ENCODE results near the gene NXF3. TPM values are rescaled to one million over a fixed set of nuclear protein-coding genes. Genes with fewer than 3 reads are reported as not detected.
"Not testable (repeated sequence)": the region's sequence is repeated elsewhere in the genome, so short reads cannot be mapped to it uniquely, and the experiment has no call there.

NXF3 gene
- 0.05 TPM for total RNA-seq
- 0.68 TPM for polyA plus RNA-seq
- long read RNA-seq, donor 1: 0 reads
- long read RNA-seq, donor 2, partial matches to known transcripts: 135 of 141 reads
- long read RNA-seq, donor 2, other reads (novel, unspliced or antisense): 6 of 141 reads
- long read RNA-seq, donor 3, partial matches to known transcripts: 272 of 272 reads
- long read RNA-seq, donor 3, other reads (novel, unspliced or antisense): 0 of 272 reads
- long read RNA-seq, donor 4, partial matches to known transcripts: 161 of 161 reads
- long read RNA-seq, donor 4, other reads (novel, unspliced or antisense): 0 of 161 reads
- long read RNA-seq, donor 5: 0 reads
- long read RNA-seq, donor 6, partial matches to known transcripts: 67 of 72 reads
- long read RNA-seq, donor 6, other reads (novel, unspliced or antisense): 5 of 72 reads
- long read RNA-seq, donor 7: 0 reads
- long read RNA-seq, donor 8, partial matches to known transcripts: 23 of 23 reads
- long read RNA-seq, donor 8, other reads (novel, unspliced or antisense): 0 of 23 reads
- long read RNA-seq, donor 9: 0 reads
- long read RNA-seq, donor 10, partial matches to known transcripts: 239 of 250 reads
- long read RNA-seq, donor 10, other reads (novel, unspliced or antisense): 11 of 250 reads

- H3K27me3 ChIP-seq (ENCODE audit: control insufficient read depth in 2 of 2, insufficient read depth in 1 of 2, low read length in 1 of 2): no peaks in the 10 kb centered on the region
- 83% methylated on average over 5 of the region's 5 CpGs for WGBS
- no peaks in the 10 kb centered on the region for H3K36me3 ChIP-seq (ENCODE audit: control insufficient read depth in 2 of 2, insufficient read depth in 2 of 2, low read length in 1 of 2)
- no peak within 1 kb of the TSS for H3K4me3 ChIP-seq (ENCODE audit: low read length in 2 of 2)
- no peak for DNase-seq (ENCODE audit: low read depth in 6 of 9, low spot score in 9 of 9)
- H3K27ac ChIP-seq (ENCODE audit: low read depth in 1 of 2, low read length in 1 of 2): no peak within 1 kb of the TSS
- H3K4me1 ChIP-seq (ENCODE audit: control insufficient read depth in 2 of 2, insufficient read depth in 2 of 2, low read length in 2 of 2): no peaks in the 10 kb centered on the region
- no peaks in the 10 kb centered on the region for H3K9me3 ChIP-seq (ENCODE audit: control insufficient read depth in 2 of 2, insufficient read depth in 1 of 2, low read length in 1 of 2)
Observed at GRCh38 chrX:103092942-103093341, at the start of gene NXF3. Gene NXF3 (minus strand): TSS chrX:103093143. CDS start chrX:103093023, 120 bp downstream.

DNA sequence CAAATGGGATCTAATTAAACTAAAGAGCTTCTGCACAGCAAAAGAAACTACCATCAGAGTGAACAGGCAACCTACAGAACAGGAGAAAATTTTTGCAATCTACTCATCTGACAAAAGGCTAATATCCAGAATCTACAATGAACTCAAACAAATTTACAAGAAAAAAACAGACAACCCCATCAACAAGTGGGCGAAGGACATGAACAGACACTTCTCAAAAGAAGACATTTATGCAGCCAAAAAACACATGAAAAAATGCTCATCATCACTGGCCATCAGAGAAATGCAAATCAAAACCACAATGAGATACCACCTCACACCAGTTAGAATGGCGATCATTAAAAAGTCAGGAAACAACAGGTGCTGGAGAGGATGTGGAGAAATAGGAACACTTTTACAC, 43.6 kb upstream of the NXF3 start:
- not testable (repeated sequence) for H3K36me3 ChIP-seq (ENCODE audit: control insufficient read depth in 2 of 2, insufficient read depth in 2 of 2, low read length in 1 of 2); DNase-seq (ENCODE audit: low read depth in 6 of 9, low spot score in 9 of 9); H3K9me3 ChIP-seq (ENCODE audit: control insufficient read depth in 2 of 2, insufficient read depth in 1 of 2, low read length in 1 of 2); H3K4me1 ChIP-seq (ENCODE audit: control insufficient read depth in 2 of 2, insufficient read depth in 2 of 2, low read length in 2 of 2); H3K4me3 ChIP-seq (ENCODE audit: low read length in 2 of 2); H3K27me3 ChIP-seq (ENCODE audit: control insufficient read depth in 2 of 2, insufficient read depth in 1 of 2, low read length in 1 of 2); H3K27ac ChIP-seq (ENCODE audit: low read depth in 1 of 2, low read length in 1 of 2)
- WGBS: 88% methylated on average over 1 of the region's 2 CpGs

DNA sequence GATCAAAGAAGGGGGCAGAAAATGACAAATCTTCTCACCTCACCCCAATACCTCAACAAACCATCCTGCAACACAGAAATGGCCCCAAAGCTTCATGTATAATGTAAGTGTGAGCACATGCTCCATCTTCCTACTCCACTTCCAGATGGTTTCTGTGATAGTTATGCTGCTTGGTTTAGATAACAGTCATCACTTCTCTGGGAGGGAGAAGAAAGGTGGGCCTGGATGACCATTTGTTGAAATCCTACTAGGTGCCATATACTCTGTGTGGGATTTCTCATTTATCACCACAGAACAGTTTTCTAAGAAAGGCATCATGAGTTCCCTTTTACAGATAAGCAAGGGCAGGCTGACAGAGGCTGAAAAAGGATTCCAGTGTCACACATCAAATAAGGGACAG, 31.3 kb upstream of the NXF3 start:
- Histone ChIP-seq H3K4me3 (ENCODE audit: low read length in 2 of 2) (no peak overlapping the region), H3K36me3 (ENCODE audit: control insufficient read depth in 2 of 2, insufficient read depth in 2 of 2, low read length in 1 of 2) (no peaks in the 10 kb centered on the region), H3K27me3 (ENCODE audit: control insufficient read depth in 2 of 2, insufficient read depth in 1 of 2, low read length in 1 of 2) (no peaks in the 10 kb centered on the region), H3K9me3 (ENCODE audit: control insufficient read depth in 2 of 2, insufficient read depth in 1 of 2, low read length in 1 of 2) (no peaks in the 10 kb centered on the region), H3K4me1 (ENCODE audit: control insufficient read depth in 2 of 2, insufficient read depth in 2 of 2, low read length in 2 of 2) (no peaks in the 10 kb centered on the region), H3K27ac (ENCODE audit: low read depth in 1 of 2, low read length in 1 of 2) (no peak overlapping the region)
- DNase-seq (ENCODE audit: low read depth in 6 of 9, low spot score in 9 of 9): no peak

- Histone ChIP-seq H3K4me1 (ENCODE audit: control insufficient read depth in 2 of 2, insufficient read depth in 2 of 2, low read length in 2 of 2) (no peaks in the 10 kb centered on the region), H3K27me3 (ENCODE audit: control insufficient read depth in 2 of 2, insufficient read depth in 1 of 2, low read length in 1 of 2) (no peaks in the 10 kb centered on the region), H3K9me3 (ENCODE audit: control insufficient read depth in 2 of 2, insufficient read depth in 1 of 2, low read length in 1 of 2) (no peaks in the 10 kb centered on the region), H3K36me3 (ENCODE audit: control insufficient read depth in 2 of 2, insufficient read depth in 2 of 2, low read length in 1 of 2) (no peaks in the 10 kb centered on the region), H3K4me3 (ENCODE audit: low read length in 2 of 2) (no peak overlapping the region), H3K27ac (ENCODE audit: low read depth in 1 of 2, low read length in 1 of 2) (no peak overlapping the region)
- 92% methylated on average over 5 of the region's 5 CpGs for WGBS
- DNase-seq (ENCODE audit: low read depth in 6 of 9, low spot score in 9 of 9): no peak
Observed at GRCh38 chrX:103120748-103121147, 27.8 kb upstream of the NXF3 start.

- H3K27ac ChIP-seq (ENCODE audit: low read depth in 1 of 2, low read length in 1 of 2); H3K36me3 ChIP-seq (ENCODE audit: control insufficient read depth in 2 of 2, insufficient read depth in 2 of 2, low read length in 1 of 2); H3K4me3 ChIP-seq (ENCODE audit: low read length in 2 of 2); DNase-seq (ENCODE audit: low read depth in 6 of 9, low spot score in 9 of 9); H3K27me3 ChIP-seq (ENCODE audit: control insufficient read depth in 2 of 2, insufficient read depth in 1 of 2, low read length in 1 of 2); H3K9me3 ChIP-seq (ENCODE audit: control insufficient read depth in 2 of 2, insufficient read depth in 1 of 2, low read length in 1 of 2); H3K4me1 ChIP-seq (ENCODE audit: control insufficient read depth in 2 of 2, insufficient read depth in 2 of 2, low read length in 2 of 2): not testable (repeated sequence)
- 97% methylated on average over 14 of the region's 14 CpGs for WGBS
Observed at GRCh38 chrX:103116970-103117369, 24.0 kb upstream of the NXF3 start.

DNA sequence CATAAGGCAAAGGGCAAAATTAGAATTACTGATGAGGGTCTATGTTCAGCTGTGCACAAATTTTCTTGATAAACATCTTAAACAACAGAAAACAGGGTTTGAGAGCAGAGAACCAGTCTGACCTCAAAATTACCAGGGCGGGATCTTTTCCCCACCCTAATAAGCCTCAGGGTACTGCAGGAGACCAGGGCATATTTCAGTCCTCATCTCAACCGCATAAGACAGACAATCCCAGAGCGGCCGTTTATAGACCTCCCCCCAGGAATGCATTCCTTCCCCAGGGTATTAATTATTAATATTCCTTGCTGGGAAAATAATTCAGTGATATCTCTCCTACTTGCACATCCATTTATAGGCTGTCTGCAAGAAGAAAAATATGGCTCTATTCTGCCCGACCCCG, 16.6 kb upstream of the NXF3 start:
- DNase-seq (ENCODE audit: low read depth in 6 of 9, low spot score in 9 of 9); H3K4me1 ChIP-seq (ENCODE audit: control insufficient read depth in 2 of 2, insufficient read depth in 2 of 2, low read length in 2 of 2); H3K4me3 ChIP-seq (ENCODE audit: low read length in 2 of 2); H3K27me3 ChIP-seq (ENCODE audit: control insufficient read depth in 2 of 2, insufficient read depth in 1 of 2, low read length in 1 of 2); H3K9me3 ChIP-seq (ENCODE audit: control insufficient read depth in 2 of 2, insufficient read depth in 1 of 2, low read length in 1 of 2); H3K27ac ChIP-seq (ENCODE audit: low read depth in 1 of 2, low read length in 1 of 2); H3K36me3 ChIP-seq (ENCODE audit: control insufficient read depth in 2 of 2, insufficient read depth in 2 of 2, low read length in 1 of 2): not testable (repeated sequence)
- 97% methylated on average over 6 of the region's 6 CpGs for WGBS

DNA sequence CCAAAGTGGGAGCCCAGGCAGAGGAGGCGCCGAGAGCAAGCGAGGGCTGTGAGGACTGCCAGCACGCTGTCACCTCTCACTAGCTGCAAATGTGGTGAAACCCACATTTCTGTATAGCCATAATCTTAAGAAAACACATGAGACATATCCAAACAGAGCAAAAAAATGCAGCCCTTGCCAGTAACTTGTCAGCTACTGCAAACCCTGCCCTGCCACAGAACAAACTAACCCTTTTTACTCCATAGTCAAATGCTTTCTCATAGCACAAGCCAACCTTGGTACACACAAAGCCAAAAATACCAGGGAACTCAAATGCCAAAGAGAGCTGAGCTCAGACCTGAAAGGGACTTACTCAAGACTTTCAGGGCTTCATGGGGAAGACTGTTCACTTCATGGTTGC, 14.9 kb upstream of the NXF3 start:
- H3K27me3 ChIP-seq (ENCODE audit: control insufficient read depth in 2 of 2, insufficient read depth in 1 of 2, low read length in 1 of 2): no peaks in the 10 kb centered on the region
- no peaks in the 10 kb centered on the region for H3K4me1 ChIP-seq (ENCODE audit: control insufficient read depth in 2 of 2, insufficient read depth in 2 of 2, low read length in 2 of 2)
- no peak overlapping the region for H3K4me3 ChIP-seq (ENCODE audit: low read length in 2 of 2)
- no peaks in the 10 kb centered on the region for H3K36me3 ChIP-seq (ENCODE audit: control insufficient read depth in 2 of 2, insufficient read depth in 2 of 2, low read length in 1 of 2)
- peaks cover 0 to 5% of the 10 kb centered on the region in 2 donors for H3K9me3 ChIP-seq (ENCODE audit: control insufficient read depth in 2 of 2, insufficient read depth in 1 of 2, low read length in 1 of 2)
- H3K27ac ChIP-seq (ENCODE audit: low read depth in 1 of 2, low read length in 1 of 2): no peak overlapping the region
- no peak for DNase-seq (ENCODE audit: low read depth in 6 of 9, low spot score in 9 of 9)
- WGBS: 98% methylated on average over 4 of the region's 4 CpGs

- not testable (repeated sequence) for H3K36me3 ChIP-seq (ENCODE audit: control insufficient read depth in 2 of 2, insufficient read depth in 2 of 2, low read length in 1 of 2); H3K27me3 ChIP-seq (ENCODE audit: control insufficient read depth in 2 of 2, insufficient read depth in 1 of 2, low read length in 1 of 2); H3K27ac ChIP-seq (ENCODE audit: low read depth in 1 of 2, low read length in 1 of 2); H3K4me3 ChIP-seq (ENCODE audit: low read length in 2 of 2); DNase-seq (ENCODE audit: low read depth in 6 of 9, low spot score in 9 of 9); H3K4me1 ChIP-seq (ENCODE audit: control insufficient read depth in 2 of 2, insufficient read depth in 2 of 2, low read length in 2 of 2); H3K9me3 ChIP-seq (ENCODE audit: control insufficient read depth in 2 of 2, insufficient read depth in 1 of 2, low read length in 1 of 2)
- WGBS: 96% methylated on average over 21 of the region's 21 CpGs
Observed at GRCh38 chrX:103107227-103107737, 14.3 kb upstream of the NXF3 start.

DNA sequence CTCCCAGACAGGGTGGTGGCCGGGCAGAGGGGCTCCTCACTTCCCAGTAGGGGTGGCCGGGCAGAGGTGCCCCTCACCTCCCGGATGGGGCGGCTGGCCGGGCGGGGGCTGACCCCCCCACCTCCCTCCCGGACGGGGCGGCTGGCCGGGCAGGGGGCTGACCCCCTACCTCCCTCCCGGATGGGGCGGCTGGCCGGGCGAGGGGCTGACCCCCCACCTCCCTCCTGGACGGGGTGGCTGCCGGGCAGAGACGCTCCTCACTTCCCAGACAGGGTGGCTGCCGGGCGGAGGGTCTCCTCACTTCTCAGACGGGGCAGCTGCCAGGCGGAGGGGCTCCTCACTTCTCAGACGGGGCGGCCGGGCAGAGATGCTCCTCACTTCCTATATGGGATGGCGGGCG, 11.4 kb upstream of the NXF3 start:
- not testable (repeated sequence) for DNase-seq (ENCODE audit: low read depth in 6 of 9, low spot score in 9 of 9); H3K27me3 ChIP-seq (ENCODE audit: control insufficient read depth in 2 of 2, insufficient read depth in 1 of 2, low read length in 1 of 2); H3K36me3 ChIP-seq (ENCODE audit: control insufficient read depth in 2 of 2, insufficient read depth in 2 of 2, low read length in 1 of 2); H3K9me3 ChIP-seq (ENCODE audit: control insufficient read depth in 2 of 2, insufficient read depth in 1 of 2, low read length in 1 of 2); H3K4me3 ChIP-seq (ENCODE audit: low read length in 2 of 2); H3K4me1 ChIP-seq (ENCODE audit: control insufficient read depth in 2 of 2, insufficient read depth in 2 of 2, low read length in 2 of 2); H3K27ac ChIP-seq (ENCODE audit: low read depth in 1 of 2, low read length in 1 of 2)
- WGBS: 97% methylated on average over 24 of the region's 26 CpGs

Measured in thymus (tissue), 14 donors.